GM12878 (cell line): ENCODE data around the gene FBXO15. TPM values are rescaled to one million over a fixed set of nuclear protein-coding genes. Genes with fewer than 3 reads are reported as not detected.

Experiments
- ATAC-seq: fragments of 200-7000 bp; cut with Tn5 transposase; 3 replicates; pipeline ENCODE4 v1.9.1; 2020; ENCODE audit warnings: mild to moderate bottlenecking, moderate library complexity
- BruUV-seq: library from RNA; stranded (reverse); fragments of 400-500 nt; replicated peaks from 2 replicates; lab custom pipeline; 2021; lab: Mats Ljungman, UMichigan
- CTCF ChIA-PET: fragments of 300-600 bp; sonication (Branson Sonifier 250); formaldehyde crosslinking; extraction: SDS; loops from one replicate; lab custom pipeline; 2021; ENCODE audit warnings: inconsistent platforms; lab: Yijun Ruan, JAX
- POLR2A ChIA-PET: fragments of 350-600 bp; formaldehyde crosslinking; extraction: SDS; loops from one replicate; lab custom pipeline; 2021; ENCODE audit warnings: inconsistent platforms; lab: Charles Lee
- RAD21 ChIA-PET: fragments of 300-600 bp; sonication (Branson Sonifier 250); formaldehyde crosslinking; loops from one replicate; lab custom pipeline; 2023; ENCODE audit warnings: antibody characterized with exemption; ENCODE audit not compliant: unreplicated experiment; lab: Charles Lee
- SMC1A ChIA-PET: fragments of 300-600 bp; sonication (Branson Sonifier 250); formaldehyde crosslinking; loops from one replicate; lab custom pipeline; 2023; ENCODE audit not compliant: unreplicated experiment, uncharacterized antibody; lab: Charles Lee
- DNase-seq: peaks from one replicate; pipeline ENCODE4 v3.0.0-alpha.2; 2011; ENCODE audit warnings: low read depth, low spot score
- FAIRE-seq: peaks from 3 replicates; lab custom pipeline; 2011; peaks lifted over from hg19 to GRCh38; lab: Jason Lieb, UNC
- H2AFZ ChIP-seq: 2 replicates; pipeline ENCODE4 v1.6.0; 2011; ENCODE audit warnings: low read depth, low read length, control low read depth; ENCODE audit not compliant: control insufficient read depth
- H3K27ac ChIP-seq: 2 replicates; pipeline ENCODE4 v1.5.1; 2011; ENCODE audit warnings: control low read depth; ENCODE audit not compliant: control insufficient read depth, insufficient read depth
- H3K27me3 ChIP-seq, 2 experiments: replicated peaks in 1 of 2; 2 replicates each; pipeline versions ENCODE4 v1.6.0 to v1.6.1; 2011; ENCODE audit warnings: low read length in 1 of 2; ENCODE audit not compliant: control insufficient read depth in 2 of 2, insufficient read depth in 2 of 2
- H3K36me3 ChIP-seq, 2 experiments: 2 replicates each; pipeline ENCODE4 v1.5.1; 2011; ENCODE audit warnings: low read length in 1 of 2; ENCODE audit not compliant: control insufficient read depth in 2 of 2, insufficient read depth in 2 of 2
- H3K4me1 ChIP-seq: 2 replicates; pipeline ENCODE4 v1.6.1; 2011; ENCODE audit warnings: mild to moderate bottlenecking, low read length, moderate library complexity, mixed read lengths; ENCODE audit not compliant: control insufficient read depth, insufficient read depth
- H3K4me2 ChIP-seq: 2 replicates; pipeline ENCODE4 v1.6.0; 2011; ENCODE audit warnings: control low read depth; ENCODE audit not compliant: control insufficient read depth, insufficient read depth
- H3K4me3 ChIP-seq: fragments of 200-600 bp; sonication (generic); 2 replicates; pipeline ENCODE4 v1.5.1; 2016
- H3K79me2 ChIP-seq: 2 replicates; pipeline ENCODE4 v1.6.0; 2011; ENCODE audit warnings: low read length; ENCODE audit not compliant: control insufficient read depth, insufficient read depth
- H3K9ac ChIP-seq: 2 replicates; pipeline ENCODE4 v1.8.0; 2011; ENCODE audit warnings: low read length, control low read depth, mixed read lengths; ENCODE audit not compliant: control insufficient read depth, insufficient read depth
- H3K9me3 ChIP-seq: replicated peaks from 3 replicates; pipeline ENCODE4 v1.5.1; 2011; ENCODE audit warnings: mild to moderate bottlenecking, low read length; ENCODE audit not compliant: control insufficient read depth, insufficient read depth
- H4K20me1 ChIP-seq: 2 replicates; pipeline ENCODE4 v1.6.0; 2011; ENCODE audit not compliant: control insufficient read depth, insufficient read depth
- BRCA1 ChIP-seq: IDR thresholded peaks from 2 replicates; pipeline ENCODE4 v1.6.1; 2011; ENCODE audit warnings: low read depth, low read length, improper control_type of control experiment
- FOS ChIP-seq: IDR thresholded peaks from 3 replicates; pipeline ENCODE4 v1.6.1; 2011; ENCODE audit warnings: borderline replicate concordance; ENCODE audit not compliant: insufficient read length; ENCODE audit errors: extremely low read depth
- GATAD2B ChIP-seq: fragments of 450-650 bp; conservative IDR thresholded peaks from 2 replicates; pipeline ENCODE4 v1.6.1; 2017; ENCODE audit warnings: low read depth, mild to moderate bottlenecking, moderate library complexity
- HDAC2 ChIP-seq: fragments of 200-600 bp; sonication (generic); IDR thresholded peaks from 2 replicates; pipeline ENCODE4 v1.6.1; 2017
- JUNB ChIP-seq: IDR thresholded peaks from 2 replicates; pipeline ENCODE4 v1.6.1; 2016; ENCODE audit warnings: antibody characterized with exemption, mild to moderate bottlenecking
- NKRF ChIP-seq: fragments of 450-650 bp; conservative IDR thresholded peaks from 2 replicates; pipeline ENCODE4 v1.6.1; 2017; ENCODE audit warnings: mild to moderate bottlenecking, moderate library complexity
- PML ChIP-seq: IDR thresholded peaks from 2 replicates; pipeline ENCODE4 v1.6.1; 2012; ENCODE audit warnings: low read length, inconsistent platforms
- RB1 ChIP-seq: fragments of 450-650 bp; formaldehyde crosslinking; IDR thresholded peaks from 2 replicates; pipeline ENCODE4 v1.6.1; 2017; ENCODE audit warnings: mild to moderate bottlenecking, borderline replicate concordance
- RCOR1 ChIP-seq: conservative IDR thresholded peaks from 2 replicates; pipeline ENCODE4 v1.6.1; 2012; ENCODE audit warnings: low read depth, low read length, improper control_type of control experiment
- REST ChIP-seq: IDR thresholded peaks from 2 replicates; pipeline ENCODE4 v1.6.1; 2012; ENCODE audit warnings: mild to moderate bottlenecking, low read depth, low read length
- ZBTB11 ChIP-seq: fragments of 450-650 bp; formaldehyde crosslinking; IDR thresholded peaks from 2 replicates; pipeline ENCODE4 v1.5.0; 2022; ENCODE audit warnings: mild to moderate bottlenecking, missing genetic modification characterization
- WGBS: methylation state at CpG from one replicate; pipeline ENCODE4 v1.1.6; 2016; ENCODE audit warnings: low lambda C conversion rate; ENCODE audit not compliant: insufficient replicate concordance, insufficient coverage; ENCODE audit errors: missing lambda C conversion rate; 5-methylcytosine and 5-hydroxymethylcytosine counted together
- in situ Hi-C: fragments of 300-500 bp; cut with MboI; formaldehyde crosslinking; loops from 9 replicates; pipeline ENCODE4 v1.14.3; 2018; ENCODE audit warnings: mixed read lengths
- intact Hi-C: fragments of 100-400 bp; cut with micrococcal nuclease; formaldehyde crosslinking; loops from one replicate; pipeline ENCODE4 v1.14.2; 2022; ENCODE audit not compliant: unreplicated experiment
- polyA plus RNA-seq, 11 experiments: library from polyadenylated mRNA; depleted of rRNA in 4 of 11; unstranded in 6 of 11; stranded (reverse) in 5 of 11; fragments of >200 nt; fragmentation: Nextera tagmentation in 4 of 11; fragmentation: Illumina TruSeq in 1 of 11; extraction: Ambion mirVana in 4 of 11; extraction: Trizol in 1 of 11; gene quantifications; 1 replicate in 1 of 11; 2 replicates in 10 of 11; pipeline versions ENCODE4 v1.2.1 to v1.2.3, GENCODE V29; 2011 to 2016; ENCODE audit warnings: inconsistent platforms in 2 of 11, missing spikeins in 2 of 11, low read depth in 1 of 11
- total RNA-seq, 4 experiments: library from RNA; depleted of rRNA in 3 of 4; stranded (reverse); fragments of >200 nt in 3 of 4; fragmentation: Illumina TruSeq in 1 of 4; extraction: Trizol in 1 of 4; gene quantifications; 2 replicates each; pipeline versions ENCODE4 v1.2.1 to v1.2.3, GENCODE V29; 2013 to 2021

FBXO15 gene
- total and polyA plus RNA-seq, 10 of the 15 experiments (the other 5 are each of a cell fraction or from before 2014, with no cell fraction given): 0.06 to 0.90 (median 0.22) TPM; not detected in 3

- TF ChIP-seq BRCA1 (no peak), FOS (no peak), HDAC2 (no peak), REST (no peak), NKRF (no peak), RB1 (no peak), JUNB (no peak), GATAD2B (no peak), RCOR1 (no peak), ZBTB11 (CRISPR knock-in tag) (no peak), PML (no peak)
- no peak for ATAC-seq
- no peak overlapping the region for H3K4me2 ChIP-seq
- DNase-seq: no peak
- no peak for FAIRE-seq
- no peak overlapping the region for H2AFZ ChIP-seq
- no peaks in the 10 kb centered on the region for H3K79me2 ChIP-seq
- CTCF ChIA-PET: no interaction called here
- H3K9ac ChIP-seq: no peak overlapping the region
- no peak overlapping the region for H3K4me3 ChIP-seq
- in situ Hi-C loops: no loop called here
- BruUV-seq: no TSS peak
- RAD21 ChIA-PET: no interaction called here
- intact Hi-C loops: no loop called here
- H3K27ac ChIP-seq: no peak overlapping the region
- SMC1A ChIA-PET: no interaction called here
- H3K4me1 ChIP-seq: no peaks in the 10 kb centered on the region
- POLR2A ChIA-PET: no interaction called here
- H3K27me3 ChIP-seq: peaks cover 1 to 3% of the 10 kb centered on the region in 2 experiments; a peak in 2 of 4 replicates
- H3K36me3 ChIP-seq: no peaks in the 10 kb centered on the region
- H4K20me1 ChIP-seq: no peaks in the 10 kb centered on the region
- WGBS: 45% methylated on average over 10 of the region's 10 CpGs
- no peaks in the 10 kb centered on the region; the same call in 2 of the 3 replicates for H3K9me3 ChIP-seq
Observed at GRCh38 chr18:74126684-74127655, 20.7 kb downstream of the FBXO15 start.
